Measurements from ENCODE around the gene LYSET.
"Not testable (repeated sequence)": the region's sequence is repeated elsewhere in the genome, so short reads cannot be mapped to it uniquely, and the experiment has no call there.

LYSET gene

DNA sequence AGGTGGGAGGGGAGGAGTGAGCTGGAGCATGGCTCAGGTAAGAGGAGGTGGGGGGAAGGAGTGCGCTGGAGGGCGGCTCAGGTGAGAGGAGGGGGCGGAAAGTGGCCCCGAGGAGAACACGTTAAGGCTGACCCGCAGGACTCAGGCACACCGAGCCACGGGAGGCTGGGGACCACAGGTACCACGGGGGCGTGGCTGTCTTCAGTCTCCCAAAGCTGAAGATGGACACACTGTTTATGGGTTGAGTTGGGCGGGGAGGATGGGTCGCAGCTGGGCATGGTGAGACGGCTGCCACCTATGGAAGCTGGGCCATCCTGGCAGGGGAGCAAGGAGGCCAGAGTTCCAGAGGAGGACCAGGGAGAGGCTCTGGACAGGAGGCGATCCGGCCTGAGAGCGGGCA is 45.4 kb downstream of the LYSET start:
- DNase-seq: no peak

DNA sequence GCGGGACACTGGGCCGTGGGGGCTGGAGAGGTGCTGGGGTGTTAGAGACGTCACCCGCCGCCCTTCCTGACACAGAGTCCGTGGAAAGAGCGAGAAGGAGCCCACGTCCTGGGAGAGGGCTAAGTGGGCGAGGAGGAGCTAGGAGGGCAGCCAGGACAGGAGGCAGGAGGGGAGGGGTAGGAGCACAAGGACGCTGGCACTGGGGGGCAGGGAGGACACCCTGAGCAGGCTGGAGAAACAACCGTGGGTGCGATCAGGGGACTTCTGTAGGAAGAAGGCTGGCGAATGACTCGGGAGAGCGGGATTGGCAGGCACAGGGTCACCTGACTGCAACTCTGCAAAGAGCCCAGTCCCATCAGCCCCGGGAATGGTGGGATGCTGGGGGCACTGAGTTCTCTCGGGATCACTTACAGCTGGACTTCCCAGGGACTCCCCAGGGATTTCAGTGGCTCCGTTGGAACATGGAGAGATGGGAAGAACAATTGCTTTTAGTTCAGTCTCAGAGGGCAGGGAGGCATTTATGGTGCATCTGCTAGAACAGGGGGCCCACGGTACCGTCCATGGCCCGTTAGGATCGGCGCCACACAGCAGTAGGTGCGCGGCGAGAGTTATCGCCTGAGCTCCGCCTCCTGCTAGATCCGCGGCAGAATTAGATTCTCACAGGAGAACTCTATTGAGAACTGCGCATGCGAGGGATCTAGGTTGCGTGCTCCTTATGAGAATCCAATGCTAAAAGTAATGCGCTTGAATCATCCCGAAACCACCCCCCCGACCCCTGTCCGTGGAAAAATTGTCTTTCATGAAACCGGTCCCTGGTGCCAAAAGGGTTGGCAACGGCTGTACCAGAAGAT is 46.2 kb downstream of the LYSET start:
- peak; percentile 70 for DNase-seq

- DNase-seq: no peak
Observed at GRCh38 chr14:93232159-93232558, 47.0 kb downstream of the LYSET start.

DNA sequence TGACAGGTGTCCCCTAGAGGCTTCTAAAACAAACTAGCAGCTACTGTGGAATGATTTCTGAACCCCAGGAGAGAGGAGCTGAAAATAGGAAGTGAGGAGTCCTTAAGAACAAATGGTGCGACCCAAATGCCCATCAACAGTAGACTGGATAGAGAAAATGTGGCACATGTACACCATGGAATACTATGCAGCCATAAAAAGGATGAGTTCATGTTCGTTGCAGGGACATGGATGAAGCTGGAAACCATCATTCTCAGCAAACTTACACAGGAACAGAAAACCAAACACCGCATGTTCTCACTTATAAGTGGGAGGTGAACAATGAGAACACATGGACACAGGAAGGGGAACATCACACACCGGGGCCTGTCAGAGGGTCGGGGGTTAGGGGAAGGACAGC is 48.0 kb downstream of the LYSET start:
- DNase-seq: not testable (repeated sequence)

DNA sequence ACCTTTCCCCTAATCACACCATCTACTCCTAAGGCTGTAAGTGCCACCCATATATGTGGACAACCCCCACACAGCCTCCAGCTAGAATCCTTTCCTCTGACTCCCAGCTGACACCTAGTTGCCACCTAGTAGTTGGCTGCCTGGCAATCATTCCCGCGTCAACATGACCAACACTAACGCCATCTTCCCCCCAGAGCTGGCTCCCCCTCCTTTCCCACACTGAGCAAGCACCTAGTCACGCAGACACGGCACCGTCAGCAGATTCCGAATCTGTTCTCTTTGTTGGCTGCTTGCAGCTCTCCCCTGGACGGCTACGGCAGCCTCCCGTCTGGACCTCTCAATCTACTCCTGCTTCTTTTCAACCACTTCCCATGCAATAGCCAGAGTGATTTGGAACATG is 49.7 kb downstream of the LYSET start:
- no peak for DNase-seq

Measured in retina (tissue), 1 donor.